K562 (cell line): ENCODE data around the gene TXLNA. TPM values are rescaled to one million over a fixed set of nuclear protein-coding genes. Genes with fewer than 3 reads are reported as not detected.

ENCODE experiments used
- ATF3 ChIP-seq, 2 experiments: fragments of 450-650 bp in 1 of 2; sonication (generic) in 1 of 2; formaldehyde crosslinking in 1 of 2; IDR thresholded peaks in 1 of 2; conservative IDR thresholded peaks in 1 of 2; 2 replicates each; pipeline versions ENCODE4 v1.6.1 to v1.8.1; 2016 to 2023; ENCODE audit warnings: mild to moderate bottlenecking in 2 of 2, moderate library complexity in 2 of 2, inconsistent platforms in 1 of 2, missing genetic modification reagents in 1 of 2
- ATF6 ChIP-seq: sonication (generic); formaldehyde crosslinking; IDR thresholded peaks from 2 replicates; pipeline ENCODE4 v1.4.0; 2020; ENCODE audit warnings: mild to moderate bottlenecking, missing genetic modification reagents
- CEBPG ChIP-seq, 3 experiments: fragments of 200-800 bp in 1 of 3; sonication (Bioruptor generic) in 1 of 3; sonication (generic) in 1 of 3; formaldehyde crosslinking in 1 of 3; IDR thresholded peaks in 2 of 3; conservative IDR thresholded peaks in 1 of 3; 2 replicates each; pipeline versions ENCODE4 v1.6.1 to v1.8.0; 2016 to 2022; ENCODE audit warnings: missing compliant biosample characterization in 2 of 3, missing genetic modification characterization in 2 of 3, mild to moderate bottlenecking in 1 of 3, missing genetic modification reagents in 1 of 3
- CHD1 ChIP-seq: fragments of 200-600 bp; sonication (generic); IDR thresholded peaks from one replicate; pipeline ENCODE4 v1.6.1; 2012; ENCODE audit warnings: mild to moderate bottlenecking, moderate library complexity, low read length, inconsistent platforms
- GTF2E2 ChIP-seq: fragments of 200-800 bp; sonication (Bioruptor generic); IDR thresholded peaks from 2 replicates; pipeline ENCODE4 v1.6.1; 2016; ENCODE audit warnings: missing genetic modification characterization, missing compliant biosample characterization
- HDAC3 ChIP-seq: fragments of 450-650 bp; IDR thresholded peaks from 2 replicates; pipeline ENCODE4 v1.6.1; 2018; ENCODE audit warnings: borderline replicate concordance, mild to moderate bottlenecking, moderate library complexity; ENCODE audit not compliant: partially characterized antibody
- MED1 ChIP-seq: sonication (generic); formaldehyde crosslinking; IDR thresholded peaks from 2 replicates; pipeline ENCODE4 v1.8.1; 2023; ENCODE audit warnings: missing genetic modification reagents, borderline replicate concordance
- MTA1 ChIP-seq: fragments of 450-650 bp; IDR thresholded peaks from 2 replicates; pipeline ENCODE4 v1.6.1; 2017; ENCODE audit warnings: borderline replicate concordance
- NFRKB ChIP-seq: fragments of 450-650 bp; IDR thresholded peaks from 2 replicates; pipeline ENCODE4 v1.6.1; 2016; ENCODE audit warnings: low read depth
- POLR2H ChIP-seq: IDR thresholded peaks from 2 replicates; pipeline ENCODE4 v1.6.1; 2016; ENCODE audit warnings: missing genetic modification characterization, low read depth, mild to moderate bottlenecking, control low read depth, missing compliant biosample characterization, moderate library complexity
- PREB ChIP-seq: sonication (generic); formaldehyde crosslinking; IDR thresholded peaks from 2 replicates; pipeline ENCODE4 v1.8.1; 2023; ENCODE audit warnings: mild to moderate bottlenecking, missing genetic modification reagents
- ZNF318 ChIP-seq, 2 experiments: fragments of 450-650 bp; IDR thresholded peaks; 2 replicates each; pipeline ENCODE4 v1.6.1; 2016; ENCODE audit warnings: mild to moderate bottlenecking in 2 of 2, borderline replicate concordance in 1 of 2, low read depth in 1 of 2, moderate library complexity in 1 of 2
- ZNF589 ChIP-seq: fragments of 200-800 bp; sonication (Bioruptor generic); IDR thresholded peaks from 2 replicates; pipeline ENCODE4 v1.6.1; 2016; ENCODE audit warnings: low read depth, missing genetic modification characterization, missing compliant biosample characterization
- polyA plus RNA-seq, 8 experiments: library from polyadenylated mRNA; depleted of rRNA in 4 of 8; stranded (reverse) in 5 of 8; unstranded in 3 of 8; fragments of >200 nt; fragmentation: Nextera tagmentation in 2 of 8; fragmentation: Illumina TruSeq in 1 of 8; extraction: Ambion mirVana in 2 of 8; extraction: Trizol in 1 of 8; gene quantifications; 2 replicates each; pipeline versions ENCODE4 v1.2.1 to v1.2.3, GENCODE V29; 2011 to 2014; ENCODE audit warnings: inconsistent platforms in 1 of 8, missing spikeins in 1 of 8
- total RNA-seq, 7 experiments: library from RNA; depleted of rRNA in 6 of 7; stranded (reverse); fragments of >200 nt in 6 of 7; fragmentation: Illumina TruSeq in 2 of 7; extraction: Trizol in 2 of 7; gene quantifications; 2 replicates each; pipeline versions ENCODE4 v1.2.1 to v1.2.3, GENCODE V29; 2011 to 2021; ENCODE audit warnings: low replicate concordance in 1 of 7

Gene TXLNA
- total and polyA plus RNA-seq, 9 of the 15 experiments (the other 6 are each of a cell fraction or from before 2014, with no cell fraction given): 9.2 to 54.5 (median 39.3) TPM

- TF ChIP-seq ZNF318 (IDR thresholded peaks at IDR 0.05; ENCODE audit: borderline replicate concordance in 1 of 2, low read depth in 1 of 2): no peak
- peak; percentile 57; the same call in 1 of the 2 replicates for TF ChIP-seq POLR2H (tag)
- TF ChIP-seq MED1: no peak
- no peak for TF ChIP-seq MTA1
- no peak for TF ChIP-seq PREB (CRISPR knock-in tag)
- 0 out of 2 replicates have a peak, but pooled peaks have one; percentile 19 for TF ChIP-seq NFRKB
- TF ChIP-seq CHD1: peak; percentile 48
- peak; percentile 81; the same call in 1 of the 2 replicates for TF ChIP-seq ATF6 (CRISPR knock-in tag)
- TF ChIP-seq HDAC3: no peak
- peak; percentile 69; the same call in 1 of the 2 replicates for TF ChIP-seq ATF3 (IDR thresholded peaks at IDR 0.05)
- no peak; the same call in 1 of the 2 replicates for TF ChIP-seq ATF3 (CRISPR knock-in tag; conservative IDR thresholded peaks at IDR 0.05)
- 0 out of 2 replicates have a peak, but pooled peaks have one; percentile 22 for TF ChIP-seq ZNF589 (CRISPR knock-in tag)
- TF ChIP-seq GTF2E2: no peak
- peak; percentile 60 for TF ChIP-seq CEBPG (CRISPR knock-in tag; IDR thresholded peaks at IDR 0.05)
- TF ChIP-seq CEBPG (tag; conservative IDR thresholded peaks at IDR 0.05 in 1 of 2, IDR thresholded peaks at IDR 0.05 in 1 of 2): peak in 1 of 2 experiments; percentile 71; a peak in 1 of 4 replicates
Observed at GRCh38 chr1:32221581-32221979, 42.1 kb downstream of the TXLNA start (continued).
